Measurements from ENCODE around the gene TREM1. TPM values are rescaled to one million over a fixed set of nuclear protein-coding genes. Genes with fewer than 3 reads are reported as not detected.

The TREM1 gene
- total RNA-seq, 4 donors from 2014 or later, result 0.95 to 2.6 TPM; not detected in 2

DNA sequence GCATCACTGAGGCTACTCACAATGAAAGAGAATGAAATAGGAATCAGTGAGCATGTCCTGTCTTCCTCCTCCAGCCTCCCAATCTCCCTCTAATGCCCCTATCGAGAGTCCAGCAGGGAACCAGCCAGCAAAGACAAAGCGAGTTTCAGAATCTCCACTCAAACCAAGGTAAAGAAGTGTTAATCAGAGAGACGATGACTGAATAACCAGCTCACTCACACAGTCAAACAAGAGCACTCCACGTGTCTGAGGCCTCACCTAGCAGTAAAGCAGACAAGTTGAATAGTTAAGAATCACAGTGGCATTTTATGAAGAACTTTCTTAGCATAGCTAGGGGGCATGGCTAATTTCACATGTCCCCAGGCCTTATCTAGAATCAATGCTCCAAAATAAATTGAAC, 3.3 kb upstream of the TREM1 start:
- DNase-seq, result no peak
- no peaks in the 10 kb centered on the region for H3K27me3 ChIP-seq
- H3K4me3 ChIP-seq, result no peak overlapping the region
- H3K27ac ChIP-seq, result no peak overlapping the region
- no peaks in the 10 kb centered on the region for H3K9me3 ChIP-seq
- H3K36me3 ChIP-seq, result no peaks in the 10 kb centered on the region
- no peaks in the 10 kb centered on the region for H3K4me1 ChIP-seq
- no peak for TF ChIP-seq POLR2A (IDR thresholded peaks at IDR 0.05)
- TF ChIP-seq, protein P1, sequence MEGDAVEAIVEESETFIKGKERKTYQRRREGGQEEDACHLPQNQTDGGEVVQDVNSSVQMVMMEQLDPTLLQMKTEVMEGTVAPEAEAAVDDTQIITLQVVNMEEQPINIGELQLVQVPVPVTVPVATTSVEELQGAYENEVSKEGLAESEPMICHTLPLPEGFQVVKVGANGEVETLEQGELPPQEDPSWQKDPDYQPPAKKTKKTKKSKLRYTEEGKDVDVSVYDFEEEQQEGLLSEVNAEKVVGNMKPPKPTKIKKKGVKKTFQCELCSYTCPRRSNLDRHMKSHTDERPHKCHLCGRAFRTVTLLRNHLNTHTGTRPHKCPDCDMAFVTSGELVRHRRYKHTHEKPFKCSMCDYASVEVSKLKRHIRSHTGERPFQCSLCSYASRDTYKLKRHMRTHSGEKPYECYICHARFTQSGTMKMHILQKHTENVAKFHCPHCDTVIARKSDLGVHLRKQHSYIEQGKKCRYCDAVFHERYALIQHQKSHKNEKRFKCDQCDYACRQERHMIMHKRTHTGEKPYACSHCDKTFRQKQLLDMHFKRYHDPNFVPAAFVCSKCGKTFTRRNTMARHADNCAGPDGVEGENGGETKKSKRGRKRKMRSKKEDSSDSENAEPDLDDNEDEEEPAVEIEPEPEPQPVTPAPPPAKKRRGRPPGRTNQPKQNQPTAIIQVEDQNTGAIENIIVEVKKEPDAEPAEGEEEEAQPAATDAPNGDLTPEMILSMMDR (IDR thresholded peaks at IDR 0.05 in 4 of 5, conservative IDR thresholded peaks at IDR 0.05 in 1 of 5), result no peak
- no peak for ATAC-seq
- intact Hi-C loops (cut with DNase I; ENCODE audit: low total_unique reads) (no loop called here), in situ Hi-C loops (cut with MboI; ENCODE audit: low sequenced_read_pairs in 4 of 4) (no loop called here)

DNA sequence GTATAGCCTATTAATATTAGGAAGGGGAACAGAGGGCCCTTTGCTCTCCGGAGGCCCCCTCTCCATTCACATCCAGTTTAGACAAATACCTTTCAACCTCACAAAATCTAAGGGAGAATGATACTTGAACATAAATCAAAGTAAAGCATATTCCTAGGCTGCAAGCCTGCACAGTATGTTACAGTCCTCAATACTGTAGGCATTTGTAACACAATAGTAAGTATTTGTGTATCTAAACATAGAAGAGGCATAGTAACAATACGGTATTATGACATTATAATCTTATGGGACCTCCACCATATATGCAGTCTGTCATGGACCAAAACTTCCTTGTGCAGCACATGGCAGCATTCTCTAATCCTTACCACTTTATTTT, 2.3 kb upstream of the TREM1 start:
- Histone ChIP-seq H3K36me3 (no peaks in the 10 kb centered on the region), H3K4me1 (no peaks in the 10 kb centered on the region), H3K27me3 (no peaks in the 10 kb centered on the region), H3K9me3 (no peaks in the 10 kb centered on the region), H3K4me3 (no peak overlapping the region), H3K27ac (no peak overlapping the region)
- TF ChIP-seq, protein P1 (IDR thresholded peaks at IDR 0.05 in 4 of 5, conservative IDR thresholded peaks at IDR 0.05 in 1 of 5), result no peak
- TF ChIP-seq POLR2A (IDR thresholded peaks at IDR 0.05), result no peak
- intact Hi-C loops (cut with DNase I; ENCODE audit: low total_unique reads) (no loop called here), in situ Hi-C loops (cut with MboI; ENCODE audit: low sequenced_read_pairs in 4 of 4) (no loop called here)
- ATAC-seq (no peak), DNase-seq (no peak)

DNA sequence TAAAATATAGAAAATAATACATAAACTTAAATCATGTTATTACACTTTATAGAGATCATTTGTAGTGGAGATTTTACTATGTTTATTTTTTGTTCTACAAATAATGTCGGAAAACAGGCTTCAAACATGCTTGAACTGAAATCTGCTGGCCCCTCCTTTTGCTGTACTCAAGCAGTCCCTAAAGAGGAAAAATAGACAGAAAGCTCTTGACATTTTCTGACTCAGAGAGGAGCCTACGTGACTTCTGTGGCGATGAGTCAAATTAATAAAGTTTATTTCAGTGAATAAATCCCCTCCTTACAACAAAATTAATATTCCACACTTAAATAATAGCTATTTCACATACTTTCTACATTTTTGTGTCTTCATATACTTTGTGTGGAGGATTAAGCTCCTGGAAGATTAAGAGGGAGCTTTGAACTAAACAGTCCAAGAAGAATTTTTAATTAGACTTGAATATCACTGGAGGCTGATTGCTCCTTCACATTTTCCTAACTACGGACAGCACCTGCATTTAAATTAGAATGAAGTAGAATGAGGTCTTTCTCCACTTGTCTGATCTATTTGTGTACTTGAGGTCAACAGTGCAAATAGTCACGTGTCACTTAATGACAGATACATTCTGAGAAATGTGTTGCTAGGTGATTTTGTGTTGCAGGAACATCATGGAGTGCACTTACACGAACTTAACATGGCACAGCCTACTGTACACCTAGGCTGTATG, 1.7 kb upstream of the TREM1 start:
- intact Hi-C loops (cut with DNase I; ENCODE audit: low total_unique reads) (no loop called here), in situ Hi-C loops (cut with MboI; ENCODE audit: low sequenced_read_pairs in 4 of 4) (no loop called here)
- TF ChIP-seq, protein P1 (IDR thresholded peaks at IDR 0.05 in 4 of 5, conservative IDR thresholded peaks at IDR 0.05 in 1 of 5), result no peak
- TF ChIP-seq POLR2A (IDR thresholded peaks at IDR 0.05), result no peak
- ATAC-seq (no peak), DNase-seq (no peak)
- Histone ChIP-seq H3K9me3 (no peaks in the 10 kb centered on the region), H3K4me3 (no peak overlapping the region), H3K4me1 (no peaks in the 10 kb centered on the region), H3K27ac (no peak overlapping the region), H3K27me3 (no peaks in the 10 kb centered on the region), H3K36me3 (no peaks in the 10 kb centered on the region)

DNA sequence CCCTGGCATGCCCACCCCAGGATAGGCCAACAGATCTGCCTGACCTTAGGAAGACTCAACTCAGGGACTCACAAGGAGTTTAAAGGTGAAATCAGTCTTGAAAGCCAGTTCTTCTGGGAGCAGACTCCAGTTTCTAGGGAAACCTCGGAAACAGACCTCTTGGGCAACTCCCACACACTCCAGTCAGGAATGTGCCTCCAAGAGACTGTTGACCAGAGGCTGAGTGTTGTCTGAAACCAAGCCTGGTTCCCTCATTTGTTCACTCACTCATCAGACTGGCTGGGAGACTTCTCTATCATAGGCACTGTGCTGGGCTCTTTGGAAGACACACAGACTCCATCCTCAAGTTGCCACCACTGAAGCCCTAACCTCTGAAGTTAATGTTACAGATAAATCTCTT, 1.8 kb downstream of the TREM1 start:
- intact Hi-C loops (cut with DNase I; ENCODE audit: low total_unique reads), result no loop called here
- ATAC-seq (no peak), DNase-seq (no peak)
- no peaks in the 10 kb centered on the region for H3K36me3 ChIP-seq
- H3K4me1 ChIP-seq, result no peaks in the 10 kb centered on the region
- no peak overlapping the region for H3K27ac ChIP-seq
- in situ Hi-C loops (cut with MboI; ENCODE audit: low sequenced_read_pairs in 4 of 4), result no loop called here
- H3K9me3 ChIP-seq, result no peaks in the 10 kb centered on the region
- TF ChIP-seq, protein P1 (IDR thresholded peaks at IDR 0.05 in 4 of 5, conservative IDR thresholded peaks at IDR 0.05 in 1 of 5), result no peak
- no peak for TF ChIP-seq POLR2A (IDR thresholded peaks at IDR 0.05)
- no peaks in the 10 kb centered on the region for H3K27me3 ChIP-seq
- no peak overlapping the region for H3K4me3 ChIP-seq

DNA sequence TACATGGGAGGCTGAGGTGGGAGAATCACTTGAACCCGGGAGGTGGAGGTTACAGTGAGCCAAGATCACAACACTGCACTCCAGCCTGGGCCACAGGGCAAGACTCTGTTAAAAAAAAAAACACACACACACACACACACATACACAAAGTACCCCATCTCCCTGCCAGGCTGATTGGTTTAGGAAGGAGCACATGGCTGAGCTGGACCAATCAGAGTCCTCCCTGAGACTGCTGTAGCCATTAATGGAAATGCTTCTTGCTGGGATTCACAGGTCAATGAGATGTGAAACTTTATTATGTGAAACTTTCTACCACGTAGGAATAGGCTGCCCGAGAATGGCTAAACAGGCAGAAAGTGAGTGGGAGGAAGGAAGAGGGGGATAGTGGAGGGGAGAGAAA, 2.9 kb downstream of the TREM1 start:
- DNase-seq, result no peak
- Histone ChIP-seq H3K36me3 (no peaks in the 10 kb centered on the region), H3K4me3 (no peak overlapping the region), H3K27me3 (no peaks in the 10 kb centered on the region), H3K27ac (no peak overlapping the region), H3K4me1 (no peaks in the 10 kb centered on the region), H3K9me3 (no peaks in the 10 kb centered on the region)
- TF ChIP-seq, protein P1 (IDR thresholded peaks at IDR 0.05 in 4 of 5, conservative IDR thresholded peaks at IDR 0.05 in 1 of 5), result no peak
- no peak for TF ChIP-seq POLR2A (IDR thresholded peaks at IDR 0.05)
- ATAC-seq, result no peak
- in situ Hi-C loops (cut with MboI; ENCODE audit: low sequenced_read_pairs in 4 of 4) (no loop called here), intact Hi-C loops (cut with DNase I; ENCODE audit: low total_unique reads) (no loop called here)
